Measurements from ENCODE around the gene KSR2.

KSR2 gene

DNA sequence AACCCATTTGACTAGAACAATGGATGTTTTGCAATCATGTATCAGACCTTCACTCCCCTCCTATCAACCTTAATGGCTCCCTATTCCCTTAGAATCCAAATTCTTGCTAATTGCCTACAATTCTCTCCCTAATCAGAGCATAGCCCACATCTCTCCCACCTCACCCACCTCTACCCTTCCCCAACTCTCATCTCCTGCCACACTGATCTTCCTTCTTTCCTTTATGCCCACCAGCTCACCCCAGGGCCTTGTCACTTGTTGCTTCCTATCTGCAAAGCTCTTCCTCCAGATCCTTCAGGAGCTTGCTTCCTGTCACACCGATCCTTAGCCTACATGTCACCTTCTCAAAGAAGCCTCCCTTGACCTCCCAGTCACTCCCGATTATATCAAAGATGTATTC, 177.8 kb downstream of the KSR2 start:
- TF ChIP-seq, protein P1, sequence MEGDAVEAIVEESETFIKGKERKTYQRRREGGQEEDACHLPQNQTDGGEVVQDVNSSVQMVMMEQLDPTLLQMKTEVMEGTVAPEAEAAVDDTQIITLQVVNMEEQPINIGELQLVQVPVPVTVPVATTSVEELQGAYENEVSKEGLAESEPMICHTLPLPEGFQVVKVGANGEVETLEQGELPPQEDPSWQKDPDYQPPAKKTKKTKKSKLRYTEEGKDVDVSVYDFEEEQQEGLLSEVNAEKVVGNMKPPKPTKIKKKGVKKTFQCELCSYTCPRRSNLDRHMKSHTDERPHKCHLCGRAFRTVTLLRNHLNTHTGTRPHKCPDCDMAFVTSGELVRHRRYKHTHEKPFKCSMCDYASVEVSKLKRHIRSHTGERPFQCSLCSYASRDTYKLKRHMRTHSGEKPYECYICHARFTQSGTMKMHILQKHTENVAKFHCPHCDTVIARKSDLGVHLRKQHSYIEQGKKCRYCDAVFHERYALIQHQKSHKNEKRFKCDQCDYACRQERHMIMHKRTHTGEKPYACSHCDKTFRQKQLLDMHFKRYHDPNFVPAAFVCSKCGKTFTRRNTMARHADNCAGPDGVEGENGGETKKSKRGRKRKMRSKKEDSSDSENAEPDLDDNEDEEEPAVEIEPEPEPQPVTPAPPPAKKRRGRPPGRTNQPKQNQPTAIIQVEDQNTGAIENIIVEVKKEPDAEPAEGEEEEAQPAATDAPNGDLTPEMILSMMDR (conservative IDR thresholded peaks at IDR 0.05): no peak
- H3K27ac ChIP-seq: no peak overlapping the region; the same call in 1 of the 2 replicates

- TF ChIP-seq, protein P1 (conservative IDR thresholded peaks at IDR 0.05): no peak
- peak overlapping the region; percentile 49 for H3K27ac ChIP-seq
Measured at GRCh38 chr12:117790198-117790597, 178.6 kb downstream of the KSR2 start.

GRCh38 chr12:117789195-117789912, 179.4 kb downstream of the KSR2 start:
- TF ChIP-seq, protein P1 (conservative IDR thresholded peaks at IDR 0.05): no peak

GRCh38 chr12:117778656-117779055, 190.1 kb downstream of the KSR2 start:
- H3K27ac ChIP-seq: no peak overlapping the region
- TF ChIP-seq, protein P1 (conservative IDR thresholded peaks at IDR 0.05): no peak

More at GRCh38 chr12:117789195-117789912, 179.4 kb downstream of the KSR2 start:
- peak overlapping the region; percentile 49 for H3K27ac ChIP-seq

DNA sequence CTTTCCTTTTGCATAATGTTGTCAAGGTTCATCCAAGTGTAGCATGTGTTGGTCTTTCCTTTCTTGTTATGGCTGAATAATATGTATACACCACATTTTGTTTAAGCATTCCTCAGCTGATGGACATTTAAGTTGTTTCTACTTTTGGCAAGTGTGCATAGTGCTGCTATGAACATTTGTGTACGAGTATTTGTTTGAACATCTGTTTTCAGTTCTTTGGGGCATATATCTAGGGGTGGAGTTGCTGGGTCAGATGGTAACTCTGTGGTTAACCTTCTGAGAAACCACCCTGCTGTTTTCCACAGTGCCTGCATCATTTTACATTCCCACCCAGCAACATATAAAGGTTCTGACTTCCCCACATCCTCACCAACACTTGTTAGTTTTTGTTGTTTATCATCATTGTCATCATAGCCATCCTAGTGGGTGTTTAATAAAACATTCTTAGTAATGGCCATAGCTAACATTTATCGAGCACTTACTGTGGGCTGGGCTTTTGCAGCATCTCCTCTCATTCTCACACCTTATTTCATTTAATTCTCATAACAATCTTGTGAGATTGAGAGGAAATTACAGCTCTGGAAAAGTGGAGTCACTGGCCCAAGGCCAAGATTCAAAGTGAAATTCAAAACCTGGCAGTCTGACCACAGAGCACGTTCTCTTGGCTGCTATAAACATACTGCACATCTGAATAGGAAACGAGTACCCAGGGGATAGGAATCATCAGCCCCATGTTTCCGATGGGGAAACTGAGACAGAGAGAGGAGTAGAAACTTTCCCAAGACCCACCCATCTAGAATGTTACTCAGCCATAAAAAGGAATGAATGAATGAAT, 193.6 kb downstream of the KSR2 start:
- no peak overlapping the region for H3K27ac ChIP-seq
- TF ChIP-seq, protein P1 (conservative IDR thresholded peaks at IDR 0.05): no peak

DNA sequence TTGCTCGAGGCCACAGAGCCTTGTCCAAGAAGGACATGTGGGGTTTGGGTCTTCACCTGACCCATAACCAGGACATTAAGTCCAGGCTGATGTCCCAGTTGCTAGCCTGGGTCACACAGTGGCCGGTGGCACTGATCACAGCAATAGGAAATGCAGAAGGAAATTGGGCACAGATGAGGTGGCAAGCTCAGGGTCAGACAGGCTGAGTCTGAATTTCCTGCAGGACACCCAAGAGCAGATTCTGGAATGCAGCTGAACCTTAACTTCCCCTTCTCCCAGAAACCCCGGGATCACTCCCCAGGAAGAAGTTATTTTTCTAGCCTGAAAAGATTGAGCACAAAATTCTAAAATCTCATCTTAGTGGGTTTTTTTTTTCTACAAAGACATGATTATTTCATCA, 199.9 kb downstream of the KSR2 start:
- TF ChIP-seq, protein P1 (conservative IDR thresholded peaks at IDR 0.05): no peak

DNA sequence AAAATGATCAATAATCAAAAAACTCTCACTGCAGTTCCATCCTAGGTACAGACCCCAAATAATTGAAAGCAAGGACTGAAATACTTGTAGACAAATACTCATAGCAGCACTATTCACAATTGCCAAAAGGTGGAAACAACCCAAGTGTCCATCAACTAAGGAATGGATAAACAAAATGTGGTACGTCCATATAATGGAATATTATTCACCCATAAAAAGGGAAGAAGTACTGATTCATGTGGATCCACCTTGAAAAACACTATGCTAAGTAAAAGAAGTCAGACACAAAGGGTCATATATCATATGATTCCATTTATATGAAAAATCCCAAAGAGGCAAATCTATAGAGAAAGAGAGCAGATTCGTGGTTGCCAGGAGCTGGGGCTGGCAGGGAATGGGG, 202.8 kb downstream of the KSR2 start:
- no peak overlapping the region for H3K27ac ChIP-seq
- TF ChIP-seq, protein P1 (conservative IDR thresholded peaks at IDR 0.05): no peak

More for the DNA sequence above, 199.9 kb downstream of the KSR2 start:
- H3K27ac ChIP-seq: no peak overlapping the region

Measured in VCaP (cell line).